B cell (primary cell): Measurements from ENCODE around the gene TTC24.

Source experiments
- CTCF ChIP-seq: fragments of 200-600 bp; IDR thresholded peaks from one replicate; pipeline ENCODE4 v1.8.0; 2022; ENCODE audit warnings: antibody characterized with exemption, mild to moderate bottlenecking
- EZH2 ChIP-seq: IDR thresholded peaks from 2 replicates; pipeline ENCODE4 v1.6.1; 2012; ENCODE audit warnings: borderline replicate concordance, low read depth, mild to moderate bottlenecking, moderate library complexity, low read length; ENCODE audit not compliant: insufficient read depth, poor library complexity, severe bottlenecking

GRCh38 chr1:156624814-156625435 lies 45.4 kb downstream of the TTC24 start:
- no peak for TF ChIP-seq CTCF
- no peak for TF ChIP-seq EZH2
